Globus pallidus (tissue), 1 donor: ENCODE measurements around the gene CUX1.

Source experiments
- DNase-seq: peaks from one replicate; pipeline ENCODE4 v3.0.0-alpha.2; 2015; ENCODE audit warnings: low spot score

Gene CUX1

DNA sequence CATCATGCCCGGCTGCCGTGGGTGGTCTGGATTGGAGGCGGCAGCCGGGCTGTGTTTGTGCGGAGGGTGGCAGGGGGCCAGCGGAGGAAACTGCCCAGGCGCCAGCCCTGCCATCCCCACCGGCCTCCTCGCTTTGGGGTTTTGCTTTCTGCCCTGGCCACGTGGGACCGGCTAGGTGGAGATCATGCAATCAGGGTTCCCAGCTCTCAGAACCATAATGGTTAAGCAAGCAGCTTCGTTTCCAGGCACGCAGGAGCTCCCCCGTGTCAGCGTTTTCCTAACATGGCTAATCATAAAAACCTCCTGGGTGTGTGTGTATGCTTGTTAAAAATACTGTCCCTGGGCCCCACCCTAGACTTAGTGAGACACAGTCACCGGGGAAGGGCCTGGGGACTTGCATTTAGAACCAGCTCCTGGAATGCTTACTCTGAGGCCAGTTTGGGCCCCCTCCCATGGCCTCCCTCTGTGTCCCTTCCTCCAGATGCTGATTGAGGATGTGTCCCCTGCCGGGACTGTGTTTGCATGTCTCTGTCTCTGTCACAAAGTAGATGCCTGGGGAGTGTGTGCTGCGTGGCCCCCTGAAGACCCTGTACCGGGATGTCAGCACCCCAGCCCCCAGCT, 119.3 kb downstream of the CUX1 start:
- no peak for DNase-seq

- DNase-seq: no peak
Measured at GRCh38 chr7:101937717-101938514, 120.5 kb downstream of the CUX1 start.

GRCh38 chr7:101939136-101939695, 121.8 kb downstream of the CUX1 start:
- no peak for DNase-seq

DNA sequence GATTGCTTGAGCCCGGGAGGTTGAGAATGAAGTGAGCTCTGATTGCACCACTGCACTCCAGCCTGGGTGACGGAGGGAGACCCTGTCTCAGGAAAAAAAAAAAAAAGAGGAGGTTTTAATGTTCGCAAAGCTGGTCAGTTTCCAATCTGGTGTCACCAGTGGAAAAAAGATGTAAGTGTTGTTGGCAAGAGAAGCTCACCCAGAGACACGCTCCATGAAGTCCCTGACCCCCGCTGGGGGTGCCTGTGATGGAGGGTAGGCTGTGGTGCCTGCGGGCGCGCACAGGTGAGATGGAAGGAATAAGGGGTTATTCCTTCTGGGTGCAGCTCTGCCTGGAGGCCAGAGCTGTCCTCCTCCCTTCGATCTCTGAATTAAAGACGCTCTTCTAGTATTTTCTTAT, 122.7 kb downstream of the CUX1 start:
- no peak for DNase-seq

DNA sequence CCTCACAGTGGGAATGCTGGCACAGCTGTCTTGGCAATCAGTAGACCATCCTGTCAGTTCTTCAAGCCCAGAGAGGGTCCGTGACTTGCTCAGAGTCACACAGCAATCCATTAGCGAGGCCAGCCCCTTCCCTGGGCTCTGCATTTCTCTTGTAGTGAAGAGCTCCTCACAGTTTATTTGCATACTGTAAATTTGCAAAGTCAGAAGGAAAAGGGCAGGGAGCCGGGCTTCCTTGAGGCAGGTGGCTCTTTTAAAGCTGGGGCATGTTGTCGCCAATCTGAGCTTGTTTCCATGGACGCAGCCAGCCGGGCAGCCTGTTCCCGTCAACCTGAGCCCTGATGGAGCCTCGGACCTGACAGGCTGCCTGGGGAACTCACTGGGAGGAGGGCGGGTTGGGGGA, 123.4 kb downstream of the CUX1 start:
- no peak for DNase-seq

DNA sequence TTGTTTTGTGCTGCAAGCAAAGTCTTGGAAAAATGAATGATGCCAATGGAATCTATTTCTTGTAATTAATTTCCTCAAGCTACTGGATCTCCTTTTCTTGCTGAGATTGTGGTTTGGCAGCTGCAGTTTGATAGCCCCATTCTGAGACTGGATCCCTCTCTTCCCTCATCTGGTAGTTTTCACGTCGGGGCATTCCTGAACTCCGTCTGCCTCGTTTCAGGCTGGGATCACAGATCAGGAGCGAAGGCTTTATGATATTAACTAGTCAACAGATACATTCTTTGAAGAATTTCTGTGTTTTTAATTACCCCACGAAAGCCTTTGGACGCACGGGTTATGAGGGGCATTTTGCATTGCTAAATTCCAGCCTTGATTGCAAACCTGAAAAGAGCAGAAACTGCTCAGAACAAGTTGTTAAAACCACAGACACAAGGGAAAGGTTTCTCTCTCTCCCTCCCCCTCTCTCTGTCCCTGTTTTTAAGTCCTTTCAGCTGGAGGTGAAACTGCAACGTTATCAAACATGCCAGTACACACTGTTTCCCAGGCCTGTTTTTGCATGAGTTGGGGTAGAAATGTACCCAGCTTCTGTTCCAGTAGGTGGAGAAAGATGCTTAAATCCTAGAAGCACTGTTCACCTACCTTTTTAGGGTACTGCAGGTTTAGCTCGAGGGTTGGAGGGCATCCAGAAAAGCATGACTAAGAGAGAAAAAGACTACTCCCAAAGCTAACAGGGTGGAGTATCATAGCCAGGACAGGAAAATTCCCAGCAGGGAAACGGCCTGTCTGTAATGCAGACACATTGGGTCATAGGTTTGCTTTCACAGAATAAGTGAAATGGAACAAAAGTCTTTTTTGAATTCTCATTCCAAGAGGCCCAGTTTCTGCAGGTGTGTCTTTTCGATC, 124.3 kb downstream of the CUX1 start:
- no peak for DNase-seq

DNA sequence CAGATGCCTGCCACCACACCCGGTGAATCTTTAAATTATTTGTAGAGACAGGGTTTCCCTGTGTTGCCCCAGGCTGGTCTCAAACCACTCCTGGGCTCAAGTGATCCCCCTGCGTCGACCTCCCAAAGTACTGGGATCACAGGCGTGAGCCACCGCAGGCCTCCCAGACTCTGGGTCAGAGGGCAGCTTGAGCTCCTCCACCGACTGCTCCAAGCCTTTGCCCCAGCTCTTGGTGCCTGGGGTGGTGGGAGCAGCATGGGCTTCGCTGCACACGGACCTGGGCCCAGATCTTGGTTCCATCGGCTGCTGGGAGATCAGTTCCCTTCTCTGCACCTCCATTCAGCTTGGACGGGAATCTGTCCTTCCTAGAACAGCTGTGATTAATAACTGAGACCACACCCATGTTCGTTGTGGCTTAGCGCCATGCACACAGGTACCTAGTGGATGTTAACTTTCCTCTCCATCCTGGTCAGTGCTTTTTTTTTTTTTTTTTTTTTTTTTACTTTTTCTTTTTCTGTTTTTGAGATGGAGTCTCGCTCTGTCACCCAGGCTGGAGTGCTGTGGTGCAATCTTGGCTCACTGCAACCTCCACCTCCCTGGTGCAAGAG, 125.3 kb downstream of the CUX1 start:
- DNase-seq: no peak

DNA sequence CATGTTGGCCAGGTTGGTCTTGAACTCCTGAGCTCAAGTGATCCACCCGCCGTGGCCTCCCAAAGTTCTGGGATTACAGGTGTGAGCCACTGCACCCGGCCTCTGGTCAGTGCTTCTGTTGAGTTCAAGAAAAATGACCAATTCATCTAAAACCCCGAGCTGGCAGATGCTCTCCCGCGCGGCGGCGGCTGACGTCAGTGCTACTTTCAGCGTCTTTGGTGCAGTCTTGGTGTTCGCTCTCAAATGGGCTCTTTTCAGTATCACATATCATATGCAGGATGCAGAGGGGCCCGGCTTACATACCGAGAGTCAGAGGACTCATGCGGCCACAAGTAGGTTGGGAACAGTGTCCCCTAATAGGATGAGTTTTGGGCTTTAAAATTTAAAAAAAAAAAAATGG, 125.9 kb downstream of the CUX1 start:
- DNase-seq: no peak

DNA sequence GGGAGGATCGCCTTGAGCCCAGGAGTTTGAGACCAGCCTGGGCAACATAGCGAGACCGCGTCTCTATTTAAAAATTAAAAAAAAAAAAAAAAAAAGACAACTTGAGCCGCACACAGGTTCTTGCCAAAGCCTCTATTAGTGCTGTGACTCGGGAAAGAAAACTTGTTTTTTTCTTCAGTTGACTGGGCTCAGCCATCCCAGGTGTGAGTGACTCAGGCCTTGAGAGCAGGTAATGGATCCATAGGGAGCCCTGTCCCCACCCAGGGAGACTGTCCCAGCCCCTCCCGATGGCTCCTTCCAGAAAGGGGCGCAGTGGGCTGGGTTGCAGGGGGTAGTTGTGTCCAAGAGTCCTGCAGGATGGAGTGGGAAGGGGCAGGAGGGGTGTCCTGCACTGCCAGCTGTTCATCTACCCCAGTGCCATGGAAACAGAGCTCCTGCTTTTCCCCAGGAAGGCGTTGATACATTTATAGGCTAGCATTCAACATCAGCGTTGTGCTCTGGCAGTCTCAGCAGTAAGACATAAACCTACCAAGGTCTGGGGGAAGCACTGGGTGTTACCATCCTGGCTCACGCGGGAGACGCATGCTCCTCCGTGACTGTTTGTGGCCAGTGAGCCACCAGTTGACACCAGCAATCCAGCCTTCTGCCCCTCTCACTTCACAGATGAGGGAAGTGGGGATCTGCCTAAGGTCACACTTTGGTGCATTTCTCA, 126.6 kb downstream of the CUX1 start:
- DNase-seq: no peak

- DNase-seq: no peak
Measured at GRCh38 chr7:101944611-101945010, 127.2 kb downstream of the CUX1 start.

GRCh38 chr7:101945034-101945758, 127.8 kb downstream of the CUX1 start:
- DNase-seq: no peak

GRCh38 chr7:101947899-101948298, 130.5 kb downstream of the CUX1 start:
- no peak for DNase-seq

- DNase-seq: no peak
Measured at GRCh38 chr7:101948650-101949049, 131.2 kb downstream of the CUX1 start.

- no peak for DNase-seq
Measured at GRCh38 chr7:101950450-101951119, 133.2 kb downstream of the CUX1 start.

GRCh38 chr7:101951757-101952156, 134.3 kb downstream of the CUX1 start:
- no peak for DNase-seq

DNA sequence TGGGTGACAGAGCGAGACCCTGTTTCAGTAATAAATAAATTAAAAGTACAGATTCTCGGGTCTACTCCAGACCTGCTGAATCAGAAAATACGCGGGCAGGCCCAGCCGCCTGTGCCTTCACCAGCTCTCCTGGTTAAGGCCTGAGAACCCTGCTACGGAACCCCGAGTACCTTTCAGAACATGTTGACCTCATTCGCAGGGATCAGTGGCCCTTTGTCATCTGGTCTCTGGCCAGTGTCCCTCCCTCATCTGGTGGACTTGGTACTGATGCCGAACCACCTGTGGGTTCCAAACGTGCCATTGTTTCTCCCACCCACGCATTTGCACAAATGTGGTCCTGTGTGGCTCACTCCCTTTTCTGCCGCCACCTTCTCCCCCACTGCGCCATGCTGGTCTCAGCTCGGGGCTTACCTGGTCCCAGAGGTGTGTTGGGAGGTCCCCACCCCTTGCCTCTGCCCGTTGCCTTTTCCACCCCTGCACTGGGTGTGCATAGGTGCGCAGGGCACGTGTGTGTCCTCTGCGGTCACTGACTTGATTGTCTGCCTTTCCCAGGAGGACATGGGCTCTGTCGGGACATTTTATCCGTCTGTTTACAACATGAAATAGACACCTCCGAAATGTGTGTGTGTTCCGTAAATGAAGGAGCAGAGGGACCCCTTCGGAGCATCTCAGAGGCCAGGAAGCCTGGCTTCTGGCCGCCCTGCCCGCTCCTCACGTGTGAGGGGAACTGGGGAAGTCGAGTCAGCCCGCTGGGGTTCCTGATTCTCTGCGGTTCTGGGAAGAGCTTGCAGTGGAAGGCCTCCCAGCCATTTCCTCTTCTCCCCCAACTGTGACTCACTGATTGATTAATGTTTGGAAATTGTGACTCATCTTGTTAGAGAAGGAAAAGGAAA, 135.2 kb downstream of the CUX1 start:
- no peak for DNase-seq

GRCh38 chr7:101953248-101953819, 135.9 kb downstream of the CUX1 start:
- no peak for DNase-seq

GRCh38 chr7:101954499-101954898, 137.1 kb downstream of the CUX1 start:
- no peak for DNase-seq

- no peak for DNase-seq
Measured at GRCh38 chr7:101956130-101956529, 138.7 kb downstream of the CUX1 start.
